OCI-LY3 (cell line): ENCODE results near the gene CHRM2.

ENCODE experiments used
- EZH2phosphoT487 ChIP-seq: fragments of 200-600 bp; shearing (Covaris generic); IDR thresholded peaks from 2 replicates; pipeline ENCODE4 v1.6.1; 2018; ENCODE audit warnings: antibody characterized with exemption, mixed run types, low read depth
- TF ChIP-seq, protein P1 (sequence below): fragments of 200-600, 300-600 bp; sonication (generic); IDR thresholded peaks from 2 replicates; pipeline ENCODE4 v1.5.1; 2014; ENCODE audit warnings: antibody characterized with exemption, low read length, low read depth

DNA sequence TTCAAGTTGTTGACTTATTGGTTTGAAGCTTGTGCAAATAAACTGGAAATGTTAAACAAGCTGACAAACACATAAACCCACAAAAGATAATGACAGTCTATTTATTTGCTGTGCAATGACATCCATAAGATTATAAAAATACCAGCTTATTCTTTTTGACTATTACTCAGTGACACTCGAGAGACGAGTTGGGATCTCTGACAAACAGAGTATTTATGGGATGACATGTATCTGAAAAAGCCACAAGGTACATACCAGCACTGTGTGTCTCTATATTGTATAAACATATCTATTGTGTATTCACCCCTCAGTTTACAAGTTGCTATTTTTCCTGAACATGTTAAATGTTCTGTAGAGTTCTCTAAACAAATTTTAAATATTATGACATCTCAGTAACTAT, 88.9 kb downstream of the CHRM2 start:
- TF ChIP-seq, protein P1, sequence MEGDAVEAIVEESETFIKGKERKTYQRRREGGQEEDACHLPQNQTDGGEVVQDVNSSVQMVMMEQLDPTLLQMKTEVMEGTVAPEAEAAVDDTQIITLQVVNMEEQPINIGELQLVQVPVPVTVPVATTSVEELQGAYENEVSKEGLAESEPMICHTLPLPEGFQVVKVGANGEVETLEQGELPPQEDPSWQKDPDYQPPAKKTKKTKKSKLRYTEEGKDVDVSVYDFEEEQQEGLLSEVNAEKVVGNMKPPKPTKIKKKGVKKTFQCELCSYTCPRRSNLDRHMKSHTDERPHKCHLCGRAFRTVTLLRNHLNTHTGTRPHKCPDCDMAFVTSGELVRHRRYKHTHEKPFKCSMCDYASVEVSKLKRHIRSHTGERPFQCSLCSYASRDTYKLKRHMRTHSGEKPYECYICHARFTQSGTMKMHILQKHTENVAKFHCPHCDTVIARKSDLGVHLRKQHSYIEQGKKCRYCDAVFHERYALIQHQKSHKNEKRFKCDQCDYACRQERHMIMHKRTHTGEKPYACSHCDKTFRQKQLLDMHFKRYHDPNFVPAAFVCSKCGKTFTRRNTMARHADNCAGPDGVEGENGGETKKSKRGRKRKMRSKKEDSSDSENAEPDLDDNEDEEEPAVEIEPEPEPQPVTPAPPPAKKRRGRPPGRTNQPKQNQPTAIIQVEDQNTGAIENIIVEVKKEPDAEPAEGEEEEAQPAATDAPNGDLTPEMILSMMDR, result no peak
- TF ChIP-seq EZH2phosphoT487, result no peak
